ENCODE measurements around the gene ISOC1. TPM values are rescaled to one million over a fixed set of nuclear protein-coding genes. Genes with fewer than 3 reads are reported as not detected.
A peak's percentile ranks its signal among the peaks of the same experiment; 100 is the strongest.

The ISOC1 gene
- total RNA-seq, 1 experiment from 2014 or later = 33.3 TPM

GRCh38 chr5:129049126-129049799 is 45.3 kb upstream of the ISOC1 start:
- H3K27ac Mint-ChIP-seq (ENCODE audit: unreplicated experiment) = no peak overlapping the region
- peaks cover 3% of the 10 kb centered on the region for H3K27me3 Mint-ChIP-seq (ENCODE audit: insufficient read depth, unreplicated experiment)
- POLR2A ChIA-PET = no interaction called here
- Histone ChIP-seq H3K4me1 (0 out of 2 replicates have a peak, but pooled peaks cover 3% of the 10 kb centered on the region), H3K4me3 (ENCODE audit: low read depth, low read length) (no peak overlapping the region), H3K27me3 (replicated peaks; ENCODE audit: control insufficient read depth, insufficient read depth, low read length) (no peaks in the 10 kb centered on the region; the same call in 1 of the 2 replicates), H3K9me3 (no peaks in the 10 kb centered on the region; the same call in 1 of the 2 replicates), H3K36me3 (ENCODE audit: control insufficient read depth, insufficient read depth, low read length) (no peaks in the 10 kb centered on the region)
- TF ChIP-seq CTCF (IDR thresholded peaks at IDR 0.05; ENCODE audit: insufficient read depth in 1 of 2, low read depth in 1 of 2, low read length in 1 of 2, severe bottlenecking in 1 of 2, unreplicated experiment in 1 of 2) = no peak
- CTCF ChIA-PET = no interaction called here
- intact Hi-C loops (cut with micrococcal nuclease; ENCODE audit: unreplicated experiment) = no loop called here
- no TSS peak for BruUV-seq (replicated peaks)
- H3K4me3 Mint-ChIP-seq (ENCODE audit: unreplicated experiment) = no peak overlapping the region
- H3K36me3 Mint-ChIP-seq (ENCODE audit: insufficient read depth, unreplicated experiment) = no peaks in the 10 kb centered on the region
- DNase-seq = no peak
- H3K4me1 Mint-ChIP-seq (ENCODE audit: low read depth, unreplicated experiment) = peaks cover 9% of the 10 kb centered on the region
- peaks cover 11% of the 10 kb centered on the region for H3K9me3 Mint-ChIP-seq (ENCODE audit: unreplicated experiment)

DNA sequence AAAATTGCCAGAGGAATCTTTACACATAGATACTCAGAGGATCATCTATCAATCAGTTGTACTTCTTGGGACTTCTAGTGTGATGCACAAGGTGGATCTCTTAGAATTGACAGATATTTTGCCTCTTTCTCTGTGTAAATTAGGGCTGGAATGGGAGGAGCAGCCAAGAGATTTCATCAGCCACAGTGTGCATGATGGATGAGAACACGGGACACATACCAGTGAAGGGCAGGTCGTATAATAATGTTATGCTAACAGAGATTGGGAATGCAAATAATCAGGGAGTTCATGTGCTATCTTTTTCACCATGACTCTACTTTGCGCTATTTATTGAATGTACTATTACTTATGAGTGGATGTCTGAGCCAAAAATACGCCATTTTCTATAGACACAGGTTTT is 43.3 kb upstream of the ISOC1 start:
- peak; percentile 32 to 40 for DNase-seq
- Mint-ChIP-seq H3K27ac (ENCODE audit: unreplicated experiment) (no peak overlapping the region), H3K4me3 (ENCODE audit: unreplicated experiment) (no peak overlapping the region), H3K27me3 (ENCODE audit: insufficient read depth, unreplicated experiment) (no peaks in the 10 kb centered on the region), H3K9me3 (ENCODE audit: unreplicated experiment) (peaks cover 2% of the 10 kb centered on the region), H3K4me1 (ENCODE audit: low read depth, unreplicated experiment) (peaks cover 9% of the 10 kb centered on the region), H3K36me3 (ENCODE audit: insufficient read depth, unreplicated experiment) (no peaks in the 10 kb centered on the region)
- H3K4me3 ChIP-seq (ENCODE audit: low read depth, low read length) = no peak overlapping the region
- no TSS peak for BruUV-seq (replicated peaks)
- no peaks in the 10 kb centered on the region for H3K9me3 ChIP-seq
- 0 out of 2 replicates have a peak, but pooled peaks cover 3% of the 10 kb centered on the region for H3K4me1 ChIP-seq
- intact Hi-C loops (cut with micrococcal nuclease; ENCODE audit: unreplicated experiment) = loop anchor here (2.0 to 5.0 kb wide), 2 partner anchors 44 to 144 kb away; partner anchors contain the start of gene ISOC1
- ChIA-PET CTCF (no interaction called here), POLR2A (no interaction called here)
- H3K27me3 ChIP-seq (replicated peaks; ENCODE audit: control insufficient read depth, insufficient read depth, low read length) = no peaks in the 10 kb centered on the region; the same call in 1 of the 2 replicates
- no peak for TF ChIP-seq CTCF (IDR thresholded peaks at IDR 0.05; ENCODE audit: insufficient read depth in 1 of 2, low read depth in 1 of 2, low read length in 1 of 2, severe bottlenecking in 1 of 2, unreplicated experiment in 1 of 2)
- H3K36me3 ChIP-seq (ENCODE audit: control insufficient read depth, insufficient read depth, low read length) = no peaks in the 10 kb centered on the region

DNA sequence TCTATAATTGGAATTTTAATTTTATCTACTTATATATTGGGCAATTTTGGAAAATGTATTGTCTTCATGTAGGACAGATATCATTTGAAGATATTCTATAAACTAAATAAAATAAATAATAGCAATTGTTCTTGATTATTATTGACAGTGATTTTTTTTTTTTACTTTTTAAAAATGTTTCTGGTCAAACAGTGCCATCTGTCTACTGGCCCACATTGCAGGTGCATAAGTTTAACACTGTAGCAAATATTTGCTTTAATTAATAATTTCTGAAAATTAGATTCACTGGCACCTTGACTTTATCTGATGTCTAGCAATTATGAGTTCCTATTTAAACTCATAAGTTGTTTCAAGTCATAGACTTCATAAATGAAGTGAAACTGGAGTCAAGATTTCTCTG is 41.1 kb upstream of the ISOC1 start:
- CTCF ChIA-PET = no interaction called here
- Mint-ChIP-seq H3K4me3 (ENCODE audit: unreplicated experiment) (no peak overlapping the region), H3K9me3 (ENCODE audit: unreplicated experiment) (peaks cover 23% of the 10 kb centered on the region), H3K27me3 (ENCODE audit: insufficient read depth, unreplicated experiment) (no peaks in the 10 kb centered on the region), H3K36me3 (ENCODE audit: insufficient read depth, unreplicated experiment) (no peaks in the 10 kb centered on the region), H3K4me1 (ENCODE audit: low read depth, unreplicated experiment) (peaks cover 9% of the 10 kb centered on the region), H3K27ac (ENCODE audit: unreplicated experiment) (no peak overlapping the region)
- Histone ChIP-seq H3K27me3 (replicated peaks; ENCODE audit: control insufficient read depth, insufficient read depth, low read length) (no peaks in the 10 kb centered on the region; the same call in 1 of the 2 replicates), H3K4me3 (ENCODE audit: low read depth, low read length) (no peak overlapping the region), H3K4me1 (0 out of 2 replicates have a peak, but pooled peaks cover 3% of the 10 kb centered on the region), H3K9me3 (peaks cover 5% of the 10 kb centered on the region; the same call in 1 of the 2 replicates), H3K36me3 (ENCODE audit: control insufficient read depth, insufficient read depth, low read length) (no peaks in the 10 kb centered on the region)
- intact Hi-C loops (cut with micrococcal nuclease; ENCODE audit: unreplicated experiment) = loop anchor here (5.0 kb wide), 1 partner anchor 146 kb away; no protein-coding TSS in a partner anchor
- POLR2A ChIA-PET = no interaction called here
- DNase-seq = no peak
- no peak for TF ChIP-seq CTCF (IDR thresholded peaks at IDR 0.05; ENCODE audit: insufficient read depth in 1 of 2, low read depth in 1 of 2, low read length in 1 of 2, severe bottlenecking in 1 of 2, unreplicated experiment in 1 of 2)
- BruUV-seq (replicated peaks) = no TSS peak
